Erythroblast (primary cell): ENCODE data around the gene TSPAN19.

Source experiments
- GATA1 ChIP-seq: IDR thresholded peaks from 2 replicates; pipeline ENCODE4 v1.6.1; 2011; ENCODE audit warnings: low read depth, mild to moderate bottlenecking, control low read depth, low read length, moderate library complexity
- POLR2A ChIP-seq: IDR thresholded peaks from 2 replicates; pipeline ENCODE4 v1.6.1; 2011; ENCODE audit warnings: mild to moderate bottlenecking, low read length

DNA sequence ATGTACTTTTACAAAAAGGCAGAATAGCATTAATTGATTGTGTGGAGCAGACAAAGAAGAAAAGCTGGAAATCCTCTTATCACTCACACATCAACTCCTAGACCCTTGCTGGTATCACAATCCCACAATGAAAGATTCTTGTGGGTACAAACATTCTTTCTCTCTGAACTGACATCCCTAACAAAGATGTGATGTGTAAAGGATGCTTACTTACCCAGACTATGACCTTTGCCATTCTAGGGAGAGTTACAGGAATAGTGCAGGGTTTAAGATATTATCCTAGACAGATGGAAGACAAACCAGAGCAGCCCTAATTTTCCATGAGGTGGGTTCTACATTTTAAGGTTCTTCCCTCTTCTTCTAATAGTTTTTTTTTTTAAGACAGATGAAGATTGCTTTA is 63.1 kb downstream of the TSPAN19 start:
- TF ChIP-seq POLR2A, result no peak
- TF ChIP-seq GATA1, result no peak
